GM15510 (cell line): Measurements from ENCODE around the gene SELENOH.

Source experiments
- POLR2A ChIP-seq: IDR thresholded peaks from 3 replicates; pipeline ENCODE4 v1.6.1; 2011; ENCODE audit warnings: borderline replicate concordance; ENCODE audit not compliant: insufficient read length; ENCODE audit errors: extremely low read depth

SELENOH gene

GRCh38 chr11:57742087-57742452 is 779 bp downstream of the SELENOH start:
- TF ChIP-seq POLR2A, result no peak

GRCh38 chr11:57744357-57744756 is 3.1 kb downstream of the SELENOH start:
- TF ChIP-seq POLR2A, result no peak

DNA sequence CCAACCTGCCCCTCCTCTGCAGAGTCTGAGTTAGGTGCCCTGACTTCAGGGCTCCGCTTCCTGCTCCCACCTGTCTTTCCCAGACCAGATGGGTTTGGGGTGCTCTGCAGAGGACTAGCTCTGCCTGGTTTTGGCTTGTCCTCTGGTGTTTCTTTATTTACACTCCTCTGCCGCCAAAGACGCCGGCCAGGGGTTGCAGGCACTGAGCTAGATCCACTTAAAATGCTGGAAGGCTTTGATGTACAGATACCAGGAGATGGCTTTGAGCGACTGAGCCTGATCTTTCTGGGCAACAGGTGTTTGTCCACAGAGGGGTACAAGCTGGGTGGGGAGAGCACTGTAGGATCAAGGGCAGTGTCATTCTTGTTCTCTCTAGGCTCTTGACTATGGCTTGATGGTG is 3.9 kb downstream of the SELENOH start:
- no peak for TF ChIP-seq POLR2A

- no peak for TF ChIP-seq POLR2A
Observed at GRCh38 chr11:57746920-57747319, 5.6 kb downstream of the SELENOH start.

GRCh38 chr11:57751176-57751575 is 9.9 kb downstream of the SELENOH start:
- TF ChIP-seq POLR2A, result no peak

- no peak for TF ChIP-seq POLR2A
Observed at GRCh38 chr11:57751676-57752253, 10.5 kb downstream of the SELENOH start, which contains the start of gene BTBD18. TSS of gene BTBD18 (minus strand) at chr11:57751819. CDS start at chr11:57751188, 631 bp downstream.

DNA sequence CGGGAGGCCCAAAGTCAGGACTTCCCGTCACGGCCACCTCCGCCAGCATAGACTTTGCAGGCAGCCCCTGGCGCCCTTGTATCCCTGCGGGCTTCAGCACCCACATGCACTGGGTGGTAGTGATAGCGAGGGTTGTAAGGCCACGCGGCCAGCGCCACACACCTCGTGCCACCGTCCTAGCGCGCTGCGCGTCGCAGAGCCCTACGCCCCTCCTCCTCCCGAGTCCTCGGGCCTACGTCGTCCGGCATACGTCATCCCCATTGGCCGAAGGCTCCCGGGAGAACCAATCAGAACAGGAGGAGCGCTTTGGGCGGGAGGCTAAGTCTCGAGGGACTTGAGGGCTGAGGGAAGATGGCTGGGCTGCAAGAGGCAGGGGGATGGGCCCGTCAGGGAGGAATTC is 11.7 kb downstream of the SELENOH start:
- TF ChIP-seq POLR2A, result no peak

GRCh38 chr11:57758174-57758573 is 16.9 kb downstream of the SELENOH start:
- no peak for TF ChIP-seq POLR2A

- peak; percentile 45 for TF ChIP-seq POLR2A
Observed at GRCh38 chr11:57761301-57762234, 20.3 kb downstream of the SELENOH start, which contains the start of gene CTNND1. TSS of gene CTNND1 (plus strand) at chr11:57761802. CDS start at chr11:57791479, 29,677 bp downstream.

DNA sequence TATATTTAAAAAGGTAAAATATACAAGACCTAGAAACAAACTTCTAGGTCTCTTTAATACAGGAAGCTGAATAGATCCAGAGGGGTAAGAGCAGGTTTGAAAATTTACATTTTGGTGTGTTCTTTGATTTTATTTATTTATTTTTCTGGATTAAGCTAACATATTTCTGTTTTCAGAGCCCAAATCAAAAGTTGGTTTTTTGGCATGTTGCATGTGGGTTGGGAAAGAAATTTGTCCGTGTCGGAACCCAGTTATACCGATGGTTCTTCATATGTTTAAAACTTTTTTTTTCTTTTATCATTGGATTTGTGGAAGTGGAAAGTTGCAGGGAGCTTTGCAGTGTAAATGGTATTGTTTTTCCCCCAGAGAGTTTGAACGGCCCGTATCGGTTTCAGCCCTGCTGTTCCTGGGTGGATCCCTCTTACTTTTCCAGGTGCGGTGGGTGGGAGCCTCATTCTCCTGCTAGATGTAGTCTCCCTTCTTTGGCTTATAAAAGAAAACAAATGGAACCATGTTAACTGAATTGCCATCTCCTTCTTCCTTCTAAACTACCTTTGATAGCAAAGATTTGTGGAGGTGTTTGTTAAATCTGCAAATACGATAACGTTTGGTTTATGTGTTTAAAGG is 21.1 kb downstream of the SELENOH start:
- TF ChIP-seq POLR2A, result no peak

GRCh38 chr11:57763568-57763967 is 22.3 kb downstream of the SELENOH start:
- TF ChIP-seq POLR2A, result no peak

DNA sequence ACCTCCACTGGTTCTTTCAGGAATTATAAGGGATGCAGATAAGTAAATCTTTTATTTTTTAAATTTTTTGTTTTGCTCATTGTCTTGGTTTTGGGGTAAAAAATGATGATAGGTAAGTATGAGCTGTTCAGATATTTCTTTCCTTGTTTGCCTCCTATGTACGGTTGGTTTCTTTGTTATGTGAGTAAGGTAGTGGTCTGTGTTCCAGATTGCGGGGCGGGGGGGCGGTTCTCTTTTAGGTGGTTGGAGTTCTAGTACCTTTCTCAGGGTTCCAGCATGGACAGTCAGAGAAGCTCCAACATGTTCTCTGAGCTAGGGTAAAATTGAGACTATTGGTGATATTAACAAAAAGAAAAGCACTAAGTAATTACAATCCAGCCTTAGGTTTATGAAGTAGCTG is 22.7 kb downstream of the SELENOH start:
- no peak for TF ChIP-seq POLR2A

- TF ChIP-seq POLR2A, result no peak
Observed at GRCh38 chr11:57764566-57764965, 23.3 kb downstream of the SELENOH start.

GRCh38 chr11:57764972-57765371 is 23.7 kb downstream of the SELENOH start:
- TF ChIP-seq POLR2A, result no peak

GRCh38 chr11:57770793-57771192 is 29.5 kb downstream of the SELENOH start:
- no peak for TF ChIP-seq POLR2A

GRCh38 chr11:57771365-57771764 is 30.1 kb downstream of the SELENOH start:
- TF ChIP-seq POLR2A, result no peak

GRCh38 chr11:57772562-57772961 is 31.3 kb downstream of the SELENOH start:
- no peak for TF ChIP-seq POLR2A
